ENCODE results near the gene STEAP1.
A peak's percentile ranks its signal among the peaks of the same experiment; 100 is the strongest.

Gene STEAP1

DNA sequence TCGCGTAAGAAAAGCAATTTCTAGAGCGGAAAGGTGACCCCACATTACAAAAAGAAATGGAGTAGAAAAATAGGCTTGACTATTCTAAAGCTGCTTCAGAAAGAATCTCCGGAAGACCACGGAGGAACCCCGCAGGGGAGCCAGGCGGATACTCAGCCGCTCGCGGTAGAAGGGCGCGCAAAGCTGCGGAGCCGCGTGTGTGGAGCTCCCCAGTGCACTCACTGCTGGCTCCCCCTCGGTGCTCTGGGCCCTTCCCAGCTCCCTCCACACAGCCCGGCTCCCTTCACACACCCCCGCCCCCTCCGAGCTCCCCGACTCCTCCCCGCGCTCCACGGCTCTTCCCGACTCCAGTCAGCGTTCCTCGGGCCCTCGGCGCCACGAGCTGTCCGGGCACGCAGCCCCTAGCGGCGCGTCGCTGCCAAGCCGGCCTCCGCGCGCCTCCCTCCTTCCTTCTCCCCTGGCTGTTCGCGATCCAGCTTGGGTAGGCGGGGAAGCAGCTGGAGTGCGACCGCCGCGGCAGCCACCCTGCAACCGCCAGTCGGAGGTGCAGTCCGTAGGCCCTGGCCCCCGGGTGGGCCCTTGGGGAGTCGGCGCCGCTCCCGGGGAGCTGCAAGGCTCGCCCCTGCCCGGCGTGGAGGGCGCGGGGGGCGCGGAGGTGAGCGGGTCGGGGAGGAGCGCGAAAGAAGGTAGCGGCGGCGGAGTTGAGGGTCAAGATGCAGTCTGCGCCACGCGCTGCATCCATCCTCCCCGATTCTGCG lies 57.3 kb downstream of the STEAP1 start, which contains the start of gene STEAP2:
Gene STEAP2, plus strand, starts transcription at position 350 of the 758 bp plus-strand sequence. CDS start 13,343 bp downstream, outside the sequence.
- DNase-seq (ENCODE audit: low spot score) = peak; percentile 80

GRCh38 chr7:90212149-90212495 lies 57.9 kb downstream of the STEAP1 start:
- no peak for DNase-seq (ENCODE audit: low spot score)

DNA sequence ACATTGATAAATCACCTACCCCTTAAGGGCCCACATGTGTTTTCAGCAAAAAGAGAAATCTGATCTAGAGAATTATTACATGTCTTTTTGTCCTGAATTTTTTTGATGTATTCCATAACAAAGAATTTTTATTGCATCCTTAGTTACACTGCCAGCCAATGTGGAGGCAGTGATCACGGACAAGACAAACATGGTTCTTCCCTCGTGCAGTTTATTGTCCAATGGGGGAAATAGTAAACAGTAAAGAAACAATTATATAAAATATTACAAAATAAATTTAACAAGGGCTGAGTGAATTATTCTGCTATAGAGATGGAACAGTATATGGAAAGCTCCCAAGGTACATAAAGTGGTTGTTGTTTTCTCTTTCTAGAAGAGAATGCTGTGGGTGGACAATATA lies 59.3 kb downstream of the STEAP1 start:
- DNase-seq (ENCODE audit: low spot score) = no peak

Measured in SK-N-DZ (cell line).